GM19397 (cell line): Measurements from ENCODE around the gene IL27RA.
"Not testable (repeated sequence)": the region's sequence is repeated elsewhere in the genome, so short reads cannot be mapped to it uniquely, and the experiment has no call there.

Experiments used
- ATAC-seq: cut with Tn5 transposase; IDR thresholded peaks from one replicate; pipeline ENCODE4 v1.9.1; 2021; ENCODE audit warnings: mild to moderate bottlenecking, moderate library complexity; ENCODE audit not compliant: unreplicated experiment

The IL27RA gene

GRCh38 chr19:13998426-13998825 lies 33.1 kb upstream of the IL27RA start:
- no peak for ATAC-seq

GRCh38 chr19:13999085-13999484 lies 32.5 kb upstream of the IL27RA start:
- ATAC-seq, result no peak

- no peak for ATAC-seq
Observed at GRCh38 chr19:14000691-14001375, 30.7 kb upstream of the IL27RA start.

GRCh38 chr19:14002571-14003250 lies 28.9 kb upstream of the IL27RA start:
- ATAC-seq, result no peak

GRCh38 chr19:14003251-14004055 lies 28.1 kb upstream of the IL27RA start:
- no peak for ATAC-seq

GRCh38 chr19:14004619-14005348 lies 26.8 kb upstream of the IL27RA start:
- no peak for ATAC-seq

- peak; percentile 34 for ATAC-seq
Observed at GRCh38 chr19:14005349-14006084, 26.0 kb upstream of the IL27RA start.

GRCh38 chr19:14006085-14006765 lies 25.3 kb upstream of the IL27RA start, which contains the start of gene RFX1:
Gene RFX1 (minus strand): TSS chr19:14006320. CDS start chr19:13993843, 12,477 bp downstream.
- ATAC-seq, result peak; percentile 65

GRCh38 chr19:14006766-14007562 lies 24.6 kb upstream of the IL27RA start:
- ATAC-seq, result peak; percentile 38

- ATAC-seq, result no peak
Observed at GRCh38 chr19:14012378-14012915, 19.1 kb upstream of the IL27RA start.

- ATAC-seq, result peak; percentile 83
Observed at GRCh38 chr19:14015524-14016035, 16.0 kb upstream of the IL27RA start.

GRCh38 chr19:14019100-14019499 lies 12.5 kb upstream of the IL27RA start:
- ATAC-seq, result no peak

GRCh38 chr19:14019739-14020138 lies 11.8 kb upstream of the IL27RA start:
- ATAC-seq, result not testable (repeated sequence)

- no peak for ATAC-seq
Observed at GRCh38 chr19:14021474-14021873, 10.1 kb upstream of the IL27RA start.

- no peak for ATAC-seq
Observed at GRCh38 chr19:14022469-14022868, 9.1 kb upstream of the IL27RA start.

- ATAC-seq, result no peak
Observed at GRCh38 chr19:14023404-14024235, 7.9 kb upstream of the IL27RA start.

- not testable (repeated sequence) for ATAC-seq
Observed at GRCh38 chr19:14026652-14027192, 4.8 kb upstream of the IL27RA start.
